Mesendoderm (in vitro differentiated cells): ENCODE measurements around the gene CXCR2.

Source experiments
- DNase-seq: peaks from one replicate; pipeline ENCODE4 v3.0.0; 2013
- H2AK5ac ChIP-seq: 2 replicates; pipeline ENCODE4 v1.6.1; 2013; ENCODE audit warnings: low read length, inconsistent platforms
- H2BK120ac ChIP-seq: 2 replicates; pipeline ENCODE4 v1.6.1; 2013; ENCODE audit warnings: low read depth, mild to moderate bottlenecking, low read length, moderate library complexity, mixed read lengths
- H2BK15ac ChIP-seq: replicated peaks from 2 replicates; pipeline ENCODE4 v1.6.1; 2013; ENCODE audit warnings: low read depth, mild to moderate bottlenecking, moderate library complexity
- H2BK5ac ChIP-seq: 2 replicates; pipeline ENCODE4 v1.6.1; 2013; ENCODE audit warnings: low read length, inconsistent platforms
- H3K18ac ChIP-seq: 2 replicates; pipeline ENCODE4 v1.6.1; 2013; ENCODE audit warnings: mild to moderate bottlenecking, low read length, mixed read lengths
- H3K23ac ChIP-seq: one replicate; pipeline ENCODE4 v1.6.1; 2013; ENCODE audit warnings: low read length
- H3K27ac ChIP-seq: 2 replicates; pipeline ENCODE4 v1.5.1; 2013; ENCODE audit warnings: low read depth, mild to moderate bottlenecking, inconsistent platforms, low read length, moderate library complexity
- H3K27me3 ChIP-seq: 2 replicates; pipeline ENCODE4 v1.6.1; 2013; ENCODE audit warnings: low read length, control low read depth, mild to moderate bottlenecking, inconsistent platforms; ENCODE audit not compliant: insufficient read depth, poor library complexity
- H3K36me3 ChIP-seq: 2 replicates; pipeline ENCODE4 v1.6.1; 2013; ENCODE audit warnings: low read length, inconsistent platforms; ENCODE audit not compliant: control insufficient read depth, insufficient read depth
- H3K4ac ChIP-seq: one replicate; pipeline ENCODE4 v1.6.1; 2013; ENCODE audit warnings: low read depth, mild to moderate bottlenecking, low read length, moderate library complexity
- H3K4me1 ChIP-seq: 2 replicates; pipeline ENCODE4 v1.6.1; 2013; ENCODE audit warnings: low read depth, low read length, inconsistent platforms; ENCODE audit not compliant: control insufficient read depth
- H3K4me2 ChIP-seq: 2 replicates; pipeline ENCODE4 v1.6.1; 2013; ENCODE audit warnings: low read length
- H3K4me3 ChIP-seq: 2 replicates; pipeline ENCODE4 v1.5.1; 2013; ENCODE audit warnings: mild to moderate bottlenecking, low read length
- H3K56ac ChIP-seq: one replicate; pipeline ENCODE4 v1.6.1; 2013; ENCODE audit warnings: low read length
- H3K79me1 ChIP-seq: 2 replicates; pipeline ENCODE4 v1.6.1; 2013; ENCODE audit warnings: low read length, inconsistent platforms
- H3K79me2 ChIP-seq: 2 replicates; pipeline ENCODE4 v1.6.1; 2013; ENCODE audit warnings: mild to moderate bottlenecking, low read length; ENCODE audit not compliant: control insufficient read depth, insufficient read depth
- H3K9ac ChIP-seq: 2 replicates; pipeline ENCODE4 v1.6.1; 2013; ENCODE audit warnings: low read length, inconsistent platforms
- H4K5ac ChIP-seq: one replicate; pipeline ENCODE4 v1.6.1; 2013; ENCODE audit warnings: low read length
- H4K8ac ChIP-seq: one replicate; pipeline ENCODE4 v1.6.1; 2013; ENCODE audit warnings: low read depth, mild to moderate bottlenecking, control low read depth, low read length, moderate library complexity
- WGBS: extraction: QIAGEN DNeasy Blood & Tissue Kit; methylation state at CpG from one replicate; pipeline ENCODE4 v1.1.7; 2013; ENCODE audit warnings: low lambda C conversion rate, missing lambda C conversion rate; ENCODE audit not compliant: insufficient coverage; ENCODE audit errors: extremely low coverage; 5-methylcytosine and 5-hydroxymethylcytosine counted together

The CXCR2 gene

GRCh38 chr2:218172845-218173244 is 47.0 kb downstream of the CXCR2 start:
- no peak overlapping the region for H3K23ac ChIP-seq
- no peak overlapping the region for H3K56ac ChIP-seq
- no peak overlapping the region for H2BK120ac ChIP-seq
- no peak overlapping the region for H2AK5ac ChIP-seq
- no peak overlapping the region for H3K27ac ChIP-seq
- H3K36me3 ChIP-seq: no peaks in the 10 kb centered on the region
- H3K9ac ChIP-seq: no peak overlapping the region
- no peaks in the 10 kb centered on the region for H3K79me2 ChIP-seq
- no peak overlapping the region for H3K4me2 ChIP-seq
- no peak overlapping the region for H4K8ac ChIP-seq
- no peaks in the 10 kb centered on the region for H3K4me1 ChIP-seq
- no peak overlapping the region for H3K18ac ChIP-seq
- H3K4me3 ChIP-seq: no peak overlapping the region
- no peaks in the 10 kb centered on the region for H3K27me3 ChIP-seq
- H3K79me1 ChIP-seq: no peaks in the 10 kb centered on the region
- DNase-seq: no peak
- no peak overlapping the region for H4K5ac ChIP-seq
- no peak overlapping the region for H2BK15ac ChIP-seq
- H3K4ac ChIP-seq: no peak overlapping the region
- H2BK5ac ChIP-seq: no peak overlapping the region
- no CpG with 5 or more reads among the region's 2 CpGs for WGBS

GRCh38 chr2:218179782-218180181 is 54.0 kb downstream of the CXCR2 start:
- no peak overlapping the region for H3K18ac ChIP-seq
- H3K56ac ChIP-seq: no peak overlapping the region
- H2BK15ac ChIP-seq: no peak overlapping the region
- H4K5ac ChIP-seq: no peak overlapping the region
- H3K4ac ChIP-seq: no peak overlapping the region
- no peak overlapping the region for H2BK5ac ChIP-seq
- H3K9ac ChIP-seq: no peak overlapping the region
- H3K27ac ChIP-seq: no peak overlapping the region
- no peak overlapping the region for H2BK120ac ChIP-seq
- DNase-seq: no peak
- no peak overlapping the region for H2AK5ac ChIP-seq
- H3K79me2 ChIP-seq: no peaks in the 10 kb centered on the region
- no peaks in the 10 kb centered on the region for H3K4me1 ChIP-seq
- no peak overlapping the region for H3K23ac ChIP-seq
- no peak overlapping the region for H3K4me3 ChIP-seq
- H3K4me2 ChIP-seq: no peak overlapping the region
- H3K79me1 ChIP-seq: no peaks in the 10 kb centered on the region
- no CpG with 5 or more reads among the region's 4 CpGs for WGBS
- H4K8ac ChIP-seq: no peak overlapping the region
- no peaks in the 10 kb centered on the region for H3K27me3 ChIP-seq
- H3K36me3 ChIP-seq: no peaks in the 10 kb centered on the region

- WGBS: no CpG with 5 or more reads among the region's 9 CpGs
- H3K56ac ChIP-seq: no peak overlapping the region
- H3K79me2 ChIP-seq: no peaks in the 10 kb centered on the region
- no peaks in the 10 kb centered on the region for H3K36me3 ChIP-seq
- H2BK15ac ChIP-seq: no peak overlapping the region
- no peak overlapping the region for H4K8ac ChIP-seq
- no peak overlapping the region for H3K18ac ChIP-seq
- DNase-seq: no peak
- H2AK5ac ChIP-seq: no peak overlapping the region
- no peak overlapping the region for H4K5ac ChIP-seq
- H2BK5ac ChIP-seq: no peak overlapping the region
- no peak overlapping the region for H3K4me2 ChIP-seq
- no peak overlapping the region for H3K9ac ChIP-seq
- H3K79me1 ChIP-seq: no peaks in the 10 kb centered on the region
- no peak overlapping the region for H2BK120ac ChIP-seq
- no peak overlapping the region for H3K27ac ChIP-seq
- no peak overlapping the region for H3K4me3 ChIP-seq
- H3K23ac ChIP-seq: no peak overlapping the region
- no peaks in the 10 kb centered on the region for H3K4me1 ChIP-seq
- H3K4ac ChIP-seq: no peak overlapping the region
- H3K27me3 ChIP-seq: no peaks in the 10 kb centered on the region
Observed at GRCh38 chr2:218180467-218181114, 54.8 kb downstream of the CXCR2 start.

GRCh38 chr2:218184331-218184730 is 58.5 kb downstream of the CXCR2 start:
- Histone ChIP-seq H3K36me3 (no peaks in the 10 kb centered on the region), H2BK15ac (no peak overlapping the region), H3K4me1 (no peaks in the 10 kb centered on the region), H4K8ac (no peak overlapping the region), H2BK5ac (no peak overlapping the region), H3K4me3 (no peak overlapping the region), H2AK5ac (no peak overlapping the region), H3K4ac (no peak overlapping the region), H3K27ac (no peak overlapping the region), H4K5ac (no peak overlapping the region), H3K4me2 (no peak overlapping the region), H3K79me1 (no peaks in the 10 kb centered on the region), H3K18ac (no peak overlapping the region), H3K9ac (no peak overlapping the region), H3K23ac (no peak overlapping the region), H3K79me2 (no peaks in the 10 kb centered on the region), H3K56ac (no peak overlapping the region), H2BK120ac (no peak overlapping the region), H3K27me3 (no peaks in the 10 kb centered on the region)
- WGBS: no CpG with 5 or more reads among the region's 1 CpG
- DNase-seq: no peak

- no peak overlapping the region for H2BK120ac ChIP-seq
- H3K27me3 ChIP-seq: no peaks in the 10 kb centered on the region
- H2BK15ac ChIP-seq: no peak overlapping the region
- no CpG with 5 or more reads among the region's 8 CpGs for WGBS
- no peaks in the 10 kb centered on the region for H3K36me3 ChIP-seq
- no peak overlapping the region for H4K5ac ChIP-seq
- no peak overlapping the region for H3K23ac ChIP-seq
- no peak overlapping the region for H2AK5ac ChIP-seq
- H3K79me2 ChIP-seq: no peaks in the 10 kb centered on the region
- H3K79me1 ChIP-seq: no peaks in the 10 kb centered on the region
- peak overlapping the region; percentile 12 for H3K56ac ChIP-seq
- no peak overlapping the region for H2BK5ac ChIP-seq
- peak; percentile 79 for DNase-seq
- no peak overlapping the region for H3K4me3 ChIP-seq
- no peaks in the 10 kb centered on the region for H3K4me1 ChIP-seq
- H3K18ac ChIP-seq: no peak overlapping the region
- no peak overlapping the region for H3K9ac ChIP-seq
- H3K4ac ChIP-seq: no peak overlapping the region
- H3K4me2 ChIP-seq: no peak overlapping the region
- H3K27ac ChIP-seq: no peak overlapping the region
- no peak overlapping the region for H4K8ac ChIP-seq
Observed at GRCh38 chr2:218186355-218186766, 60.5 kb downstream of the CXCR2 start.
